OCI-LY1 (cell line): ENCODE results near the gene HACD3.

Source experiments
- CTCF ChIP-seq: fragments of 200-600 bp; sonication (generic), shearing (Covaris generic); IDR thresholded peaks from 2 replicates; pipeline ENCODE4 v1.5.1; 2017; ENCODE audit warnings: mild to moderate bottlenecking, antibody characterized with exemption, low read length, moderate library complexity, mixed read lengths
- EZH2 ChIP-seq: fragments of 200-600 bp; sonication (generic), shearing (Covaris generic); IDR thresholded peaks from 2 replicates; pipeline ENCODE4 v1.8.0; 2017; ENCODE audit warnings: borderline replicate concordance, mixed run types, mild to moderate bottlenecking, antibody characterized with exemption, low read length, moderate library complexity, mixed read lengths

GRCh38 chr15:65494076-65494475 lies 36.2 kb upstream of the HACD3 start:
- TF ChIP-seq CTCF (no peak), EZH2 (no peak)
